Activated T-helper 17 cell treated with anti-CD3 and anti-CD28 coated beads, Interleukin-2, amount 50 U/mL, for 72 hours (primary cell): ENCODE measurements around the gene OR4K13. TPM values are rescaled to one million over a fixed set of nuclear protein-coding genes. Genes with fewer than 3 reads are reported as not detected.
A peak's percentile ranks its signal among the peaks of the same experiment; 100 is the strongest.

Experiments
- ATAC-seq: fragments of 150-1000 bp; cut with Tn5 transposase; replicated peaks from 2 replicates; pipeline ENCODE4 v1.10.0; 2021; ENCODE audit warnings: mild to moderate bottlenecking, moderate library complexity
- H3K27ac Mint-ChIP-seq: one replicate; pipeline ENCODE4 v1.8.0; 2022; ENCODE audit warnings: mixed read lengths
- H3K27me3 Mint-ChIP-seq: one replicate; pipeline ENCODE4 v1.8.0; 2022; ENCODE audit warnings: mixed read lengths
- H3K36me3 Mint-ChIP-seq: one replicate; pipeline ENCODE4 v1.8.0; 2022; ENCODE audit warnings: low read depth, mild to moderate bottlenecking, mixed read lengths
- H3K4me1 Mint-ChIP-seq: one replicate; pipeline ENCODE4 v1.8.0; 2022; ENCODE audit warnings: mixed read lengths
- H3K4me3 Mint-ChIP-seq: one replicate; pipeline ENCODE4 v1.8.0; 2022; ENCODE audit warnings: mild to moderate bottlenecking, mixed read lengths
- H3K9me3 Mint-ChIP-seq: one replicate; pipeline ENCODE4 v1.8.0; 2022; ENCODE audit warnings: mixed read lengths
- total RNA-seq, 2 donors: library from RNA; stranded (reverse); gene quantifications; one replicate each; pipeline ENCODE4 v1.2.3, GENCODE V29; 2022

The OR4K13 gene, protein sequence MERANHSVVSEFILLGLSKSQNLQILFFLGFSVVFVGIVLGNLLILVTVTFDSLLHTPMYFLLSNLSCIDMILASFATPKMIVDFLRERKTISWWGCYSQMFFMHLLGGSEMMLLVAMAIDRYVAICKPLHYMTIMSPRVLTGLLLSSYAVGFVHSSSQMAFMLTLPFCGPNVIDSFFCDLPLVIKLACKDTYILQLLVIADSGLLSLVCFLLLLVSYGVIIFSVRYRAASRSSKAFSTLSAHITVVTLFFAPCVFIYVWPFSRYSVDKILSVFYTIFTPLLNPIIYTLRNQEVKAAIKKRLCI
- total RNA-seq: not detected

- no peak within 1 kb of the TSS for H3K4me3 Mint-ChIP-seq
- no peak for ATAC-seq
Measured at GRCh38 chr14:20035938-20036337, at the start of gene OR4K13. OR4K13 (minus strand) TSS chr14:20036038; CDS start chr14:20034758, 1,280 bp downstream.

DNA sequence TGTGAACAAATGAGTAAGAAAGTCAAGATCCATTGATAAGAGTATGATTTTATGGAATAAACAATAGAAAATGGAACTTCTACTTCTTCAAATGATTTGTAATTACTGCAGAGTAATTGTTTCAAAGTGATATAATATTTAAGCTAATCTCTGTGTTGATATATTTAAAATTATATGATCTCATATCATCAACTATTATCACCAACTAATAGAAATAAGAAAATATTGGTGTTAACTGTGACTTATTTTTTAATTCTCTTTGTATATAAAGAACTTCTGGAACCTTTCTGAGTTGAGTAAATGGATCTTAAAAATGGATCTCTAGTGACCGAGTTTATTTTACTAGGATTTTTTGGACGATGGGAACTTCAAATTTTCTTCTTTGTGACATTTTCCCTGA lies 23.9 kb upstream of the OR4K13 start, which contains the start of gene OR4L1:
Gene OR4L1 (plus strand): TSS at position 301 of the 400 bp plus-strand sequence. CDS start 0 bp downstream, at position 301.
- H3K36me3 Mint-ChIP-seq: no peaks in the 10 kb centered on the region
- no peaks in the 10 kb centered on the region for H3K27me3 Mint-ChIP-seq
- H3K4me3 Mint-ChIP-seq: no peak within 1 kb of the TSS
- no peak within 1 kb of the TSS for H3K27ac Mint-ChIP-seq
- ATAC-seq: no peak
- H3K9me3 Mint-ChIP-seq: no peaks in the 10 kb centered on the region
- no peaks in the 10 kb centered on the region for H3K4me1 Mint-ChIP-seq

More at GRCh38 chr14:20035938-20036337, at the start of gene OR4K13:
- no peaks in the 10 kb centered on the region for H3K4me1 Mint-ChIP-seq
- H3K27me3 Mint-ChIP-seq: no peaks in the 10 kb centered on the region
- H3K9me3 Mint-ChIP-seq: no peaks in the 10 kb centered on the region
- H3K36me3 Mint-ChIP-seq: no peaks in the 10 kb centered on the region
- no peak within 1 kb of the TSS for H3K27ac Mint-ChIP-seq

DNA sequence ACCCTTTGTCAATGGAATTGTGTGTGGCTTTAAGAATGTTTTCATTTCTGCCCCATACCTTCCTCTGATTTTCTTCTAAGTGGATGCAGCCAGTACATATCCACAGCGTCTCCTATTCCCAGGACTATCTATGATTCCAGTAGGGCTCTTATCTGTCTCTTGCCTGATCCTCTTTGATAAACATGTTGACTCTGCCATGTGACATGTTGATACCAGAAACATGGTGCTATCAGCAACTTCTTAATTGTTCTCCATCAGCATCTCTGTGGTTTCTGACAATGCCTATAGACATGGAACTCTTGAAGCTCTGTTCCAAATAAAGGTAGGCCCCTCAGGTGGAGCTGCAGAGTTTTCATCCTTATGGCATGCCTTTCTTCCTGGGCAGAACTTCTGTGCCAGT lies 12.4 kb upstream of the OR4K13 start:
- Mint-ChIP-seq H3K4me1 (no peaks in the 10 kb centered on the region), H3K4me3 (no peak overlapping the region), H3K27me3 (peaks cover 21% of the 10 kb centered on the region), H3K27ac (no peak overlapping the region), H3K36me3 (no peaks in the 10 kb centered on the region), H3K9me3 (no peaks in the 10 kb centered on the region)
- ATAC-seq: no peak

- no peak overlapping the region for H3K4me3 Mint-ChIP-seq
- peaks cover 4% of the 10 kb centered on the region for H3K9me3 Mint-ChIP-seq
- no peak for ATAC-seq
- H3K4me1 Mint-ChIP-seq: no peaks in the 10 kb centered on the region
- no peak overlapping the region for H3K27ac Mint-ChIP-seq
- H3K36me3 Mint-ChIP-seq: no peaks in the 10 kb centered on the region
- peaks cover 14% of the 10 kb centered on the region for H3K27me3 Mint-ChIP-seq
Measured at GRCh38 chr14:20044243-20044642, 8.4 kb upstream of the OR4K13 start.

GRCh38 chr14:20035449-20035848 lies 389 bp downstream of the OR4K13 start:
- peak; percentile 38 for ATAC-seq
- Mint-ChIP-seq H3K4me3 (no peak overlapping the region), H3K27me3 (no peaks in the 10 kb centered on the region), H3K27ac (no peak overlapping the region), H3K9me3 (no peaks in the 10 kb centered on the region), H3K4me1 (no peaks in the 10 kb centered on the region), H3K36me3 (no peaks in the 10 kb centered on the region)

GRCh38 chr14:20031058-20031457 lies 4.8 kb downstream of the OR4K13 start:
- Mint-ChIP-seq H3K27me3 (no peaks in the 10 kb centered on the region), H3K4me1 (no peaks in the 10 kb centered on the region), H3K9me3 (no peaks in the 10 kb centered on the region), H3K27ac (no peak overlapping the region), H3K4me3 (no peak overlapping the region), H3K36me3 (no peaks in the 10 kb centered on the region)
- no peak for ATAC-seq

GRCh38 chr14:20019257-20019865 lies 16.5 kb downstream of the OR4K13 start, which contains the start of gene OR4K14:
OR4K14 (minus strand) TSS chr14:20019307; CDS start chr14:20015193, 4,114 bp downstream.
- no peaks in the 10 kb centered on the region for H3K4me1 Mint-ChIP-seq
- H3K9me3 Mint-ChIP-seq: peaks cover 2% of the 10 kb centered on the region
- no peak within 1 kb of the TSS for H3K4me3 Mint-ChIP-seq
- peaks cover 8% of the 10 kb centered on the region for H3K27me3 Mint-ChIP-seq
- no peaks in the 10 kb centered on the region for H3K36me3 Mint-ChIP-seq
- no peak for ATAC-seq
- no peak within 1 kb of the TSS for H3K27ac Mint-ChIP-seq

GRCh38 chr14:20008156-20008555 lies 27.7 kb downstream of the OR4K13 start:
- H3K36me3 Mint-ChIP-seq: no peaks in the 10 kb centered on the region
- no peak overlapping the region for H3K4me3 Mint-ChIP-seq
- H3K27ac Mint-ChIP-seq: no peak overlapping the region
- H3K27me3 Mint-ChIP-seq: no peaks in the 10 kb centered on the region
- no peaks in the 10 kb centered on the region for H3K4me1 Mint-ChIP-seq
- no peak for ATAC-seq
- peaks cover 10% of the 10 kb centered on the region for H3K9me3 Mint-ChIP-seq

- Mint-ChIP-seq H3K4me1 (no peaks in the 10 kb centered on the region), H3K27me3 (no peaks in the 10 kb centered on the region), H3K36me3 (no peaks in the 10 kb centered on the region), H3K27ac (no peak overlapping the region), H3K9me3 (peaks cover 5% of the 10 kb centered on the region), H3K4me3 (no peak overlapping the region)
- ATAC-seq: no peak
Measured at GRCh38 chr14:20002319-20002718, 33.5 kb downstream of the OR4K13 start.

DNA sequence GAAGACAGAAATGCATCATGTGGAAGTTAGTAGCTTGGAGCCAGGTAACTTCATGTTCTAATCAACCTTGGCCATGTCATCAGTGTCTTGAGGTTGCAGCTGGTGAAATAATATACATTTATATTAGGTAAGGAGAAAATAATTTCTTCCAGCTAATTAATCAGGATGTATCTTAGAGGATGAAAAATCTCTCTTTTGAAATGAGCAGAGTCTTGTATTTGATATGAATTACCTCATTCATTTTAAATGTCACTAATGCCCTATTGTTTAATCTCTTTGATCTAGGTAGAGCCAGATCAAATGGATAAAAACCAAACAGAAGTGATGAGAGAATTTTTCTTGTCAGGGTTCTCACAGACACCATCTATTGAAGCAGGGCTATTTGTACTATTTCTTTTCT lies 34.0 kb downstream of the OR4K13 start, which contains the start of gene OR4Q2:
Gene OR4Q2 (plus strand): TSS at position 301 of the 400 bp plus-strand sequence.
- H3K4me1 Mint-ChIP-seq: no peaks in the 10 kb centered on the region

GRCh38 chr14:19993438-19993837 lies 42.4 kb downstream of the OR4K13 start:
- H3K4me3 Mint-ChIP-seq: no peak overlapping the region
- no peaks in the 10 kb centered on the region for H3K4me1 Mint-ChIP-seq
- no peak overlapping the region for H3K27ac Mint-ChIP-seq
- ATAC-seq: no peak
- no peaks in the 10 kb centered on the region for H3K36me3 Mint-ChIP-seq
- H3K27me3 Mint-ChIP-seq: no peaks in the 10 kb centered on the region
- H3K9me3 Mint-ChIP-seq: peaks cover 10% of the 10 kb centered on the region

More for the DNA sequence above, 34.0 kb downstream of the OR4K13 start, which contains the start of gene OR4Q2:
- Mint-ChIP-seq H3K36me3 (no peaks in the 10 kb centered on the region), H3K27me3 (no peaks in the 10 kb centered on the region), H3K4me3 (no peak within 1 kb of the TSS), H3K27ac (no peak within 1 kb of the TSS), H3K9me3 (peaks cover 3% of the 10 kb centered on the region)
- no peak for ATAC-seq

Other genes starting within 250 kb of the OR4K13 start
- not detected for gene OR4N2, start 232.3 kb downstream of the OR4K13 start, total RNA-seq
- not detected for gene OR4K2, start 160.9 kb downstream of the OR4K13 start, total RNA-seq
- not detected for gene OR4K5, start 115.4 kb downstream of the OR4K13 start, total RNA-seq
- gene OR4K1, start 105.1 kb downstream of the OR4K13 start, total RNA-seq: not detected
- gene OR4K15, start 60.4 kb downstream of the OR4K13 start, total RNA-seq: not detected
- not detected for gene OR4Q2, start 33.9 kb downstream of the OR4K13 start, total RNA-seq
- gene OR4K14, start 16.7 kb downstream of the OR4K13 start, total RNA-seq: not detected
- not detected for gene OR4L1, start 24.0 kb upstream of the OR4K13 start, total RNA-seq
- gene OR4K17, start 74.7 kb upstream of the OR4K13 start, total RNA-seq: not detected
- gene OR4N5, start 102.8 kb upstream of the OR4K13 start, total RNA-seq: not detected
- gene OR11G2, start 154.9 kb upstream of the OR4K13 start, total RNA-seq: not detected
- gene OR11H6, start 187.7 kb upstream of the OR4K13 start, total RNA-seq: not detected
- not detected for gene OR11H7, start 192.9 kb upstream of the OR4K13 start, total RNA-seq
- gene OR11H4, start 203.2 kb upstream of the OR4K13 start, total RNA-seq: not detected